ENCODE data around the gene C2CD4C. TPM values are rescaled to one million over a fixed set of nuclear protein-coding genes. Genes with fewer than 3 reads are reported as not detected.
"Not testable (repeated sequence)": the region's sequence is repeated elsewhere in the genome, so short reads cannot be mapped to it uniquely, and the experiment has no call there.

Gene C2CD4C, protein sequence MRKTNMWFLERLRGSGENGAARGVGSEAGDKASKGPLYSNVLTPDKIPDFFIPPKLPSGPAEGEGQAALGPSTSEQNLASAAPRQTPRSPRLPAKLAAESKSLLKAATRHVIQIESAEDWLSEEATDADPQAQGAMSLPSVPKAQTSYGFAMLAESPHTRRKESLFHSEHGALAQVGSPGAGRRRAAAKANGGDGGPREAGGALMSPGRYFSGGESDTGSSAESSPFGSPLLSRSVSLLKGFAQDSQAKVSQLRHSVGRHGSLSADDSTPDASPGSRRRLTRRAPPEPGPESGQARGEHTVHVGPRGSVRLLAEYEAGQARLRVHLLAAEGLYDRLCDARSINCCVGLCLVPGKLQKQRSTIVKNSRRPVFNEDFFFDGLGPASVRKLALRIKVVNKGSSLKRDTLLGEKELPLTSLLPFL
- not detected for polyA plus RNA-seq (ENCODE audit: low read depth in 6 of 6)

DNA sequence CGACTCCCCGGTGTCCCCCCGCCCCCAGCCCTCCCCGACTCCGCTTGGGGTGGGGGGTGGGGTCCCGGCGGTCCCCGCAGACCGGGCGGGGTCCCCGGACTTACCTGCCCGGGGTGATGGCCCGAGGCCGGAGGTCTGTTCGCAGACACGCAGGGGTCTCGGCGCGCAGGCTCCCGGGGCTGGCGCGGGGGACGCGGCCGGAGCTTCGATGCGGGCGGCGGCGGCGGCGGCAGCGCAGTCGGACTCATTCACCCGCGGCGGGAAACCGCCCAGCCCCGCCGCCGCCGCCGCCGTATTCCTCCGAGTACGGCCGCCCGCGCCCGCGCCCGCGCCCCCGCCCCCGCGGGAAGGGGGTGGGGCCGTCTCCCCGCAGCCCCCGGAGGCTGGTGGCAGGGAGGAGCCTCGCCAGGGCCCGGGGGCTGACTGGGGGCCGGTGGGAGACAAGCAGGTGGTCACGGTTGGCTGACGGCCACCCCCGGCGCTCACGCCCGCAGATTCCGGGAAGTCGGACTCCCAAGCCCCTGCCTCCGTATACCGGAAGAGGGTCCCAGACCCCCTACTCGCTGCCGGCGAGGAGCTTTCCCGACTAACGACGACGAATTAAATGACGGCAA, at the start of gene C2CD4C:
Gene C2CD4C (minus strand): TSS at position 246 of the 614 bp plus-strand sequence. CDS start 786 bp downstream, outside the sequence.
- Mint-ChIP-seq H3K27me3 (peaks cover 10 to 23% (median 16%) of the 10 kb centered on the region in 3 donors), H3K27ac (peak within 1 kb of the TSS in 4 of 6 donors; percentile 19 to 86 (median 80)), H3K4me3 (peak within 1 kb of the TSS; percentile 63 to 91 (median 88)), H3K36me3 (peaks cover 0 to 6% of the 10 kb centered on the region in 2 donors), H3K9me3 (peaks cover 0 to 2% (median 0%) of the 10 kb centered on the region in 7 donors), H3K4me1 (peaks cover 6 to 7% (median 6%) of the 10 kb centered on the region in 3 donors)
- DNase-seq = no peak
- peak; percentile 53 to 63 for ATAC-seq (ENCODE audit: low read depth in 2 of 2)

DNA sequence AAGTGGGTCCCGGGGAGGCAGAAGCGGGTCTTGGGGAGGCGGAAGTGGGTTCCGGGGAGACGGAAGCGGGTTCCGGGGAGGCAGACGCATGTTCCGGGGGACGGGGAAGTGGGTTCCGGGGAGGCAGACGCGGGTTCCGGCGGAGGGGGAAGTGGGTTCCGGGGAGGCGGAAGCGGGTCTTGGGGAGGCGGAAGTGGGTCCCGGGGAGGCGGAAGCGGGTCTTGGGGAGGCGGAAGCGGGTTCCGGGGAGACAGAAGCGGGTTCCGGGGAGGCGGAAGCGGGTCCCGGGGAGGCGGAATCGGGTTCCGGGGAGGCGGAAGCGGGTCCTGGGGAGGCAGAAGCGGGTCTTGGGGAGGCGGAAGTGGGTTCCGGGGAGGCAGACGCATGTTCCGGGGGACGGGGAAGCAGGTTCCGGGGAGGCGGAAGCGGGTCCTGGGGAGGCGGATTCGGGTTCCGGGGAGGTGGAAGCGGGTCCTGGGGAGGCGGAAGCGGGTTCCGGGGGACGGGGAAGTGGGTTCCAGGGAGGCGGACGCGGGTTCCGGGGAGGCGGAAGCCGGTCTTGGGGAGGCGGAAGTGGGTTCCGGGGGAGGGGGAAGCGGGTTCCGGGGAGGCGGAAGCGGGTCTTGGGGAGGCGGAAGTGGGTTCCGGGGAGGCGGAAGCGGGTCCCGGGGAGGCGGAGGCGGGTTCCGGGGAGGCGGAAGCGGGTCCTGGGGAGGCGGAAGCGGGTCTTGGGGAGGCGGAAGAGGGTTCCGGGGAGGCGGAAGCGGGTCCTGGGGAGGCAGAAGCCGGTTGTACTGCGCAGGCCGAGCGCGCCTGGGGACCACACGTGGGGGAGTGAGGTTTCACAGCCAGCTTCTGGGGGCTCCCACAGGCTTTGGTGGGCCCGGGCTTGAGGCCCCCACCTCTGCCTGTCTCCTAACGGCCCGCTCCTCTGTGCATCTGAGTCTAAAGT, 49.4 kb upstream of the C2CD4C start:
- no peak for DNase-seq
- no peaks in the 10 kb centered on the region for H3K36me3 Mint-ChIP-seq
- ATAC-seq (ENCODE audit: low read depth in 2 of 2) = no peak
- no peak overlapping the region for H3K27ac Mint-ChIP-seq
- H3K27me3 Mint-ChIP-seq = peaks cover 5 to 31% (median 22%) of the 10 kb centered on the region in 3 donors
- peaks cover 0 to 8% (median 7%) of the 10 kb centered on the region in 3 donors for H3K4me1 Mint-ChIP-seq
- no peak overlapping the region for H3K4me3 Mint-ChIP-seq
- H3K9me3 Mint-ChIP-seq = peaks cover 0 to 4% (median 0%) of the 10 kb centered on the region in 7 donors

DNA sequence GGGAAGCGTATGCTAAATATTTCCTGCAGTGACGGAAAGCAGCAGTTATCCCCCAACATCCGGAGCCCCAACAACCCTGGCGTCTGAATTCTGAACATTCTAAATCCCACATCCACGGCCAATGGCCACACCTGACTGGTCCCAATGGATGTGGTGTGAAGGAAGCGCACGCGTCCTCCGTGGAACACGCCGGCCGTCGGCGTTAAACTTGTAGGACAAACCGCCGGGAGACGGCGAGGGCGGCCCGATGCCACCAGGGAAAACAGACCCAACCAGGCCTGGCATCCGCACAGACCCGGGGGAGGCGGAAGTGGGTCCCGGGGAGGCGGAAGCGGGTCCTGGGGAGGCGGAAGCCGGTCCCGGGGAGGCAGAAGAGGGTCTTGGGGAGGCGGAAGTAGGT, 48.7 kb upstream of the C2CD4C start:
- Mint-ChIP-seq H3K4me1 (peaks cover 0 to 8% (median 7%) of the 10 kb centered on the region in 3 donors), H3K27me3 (peaks cover 5 to 24% (median 19%) of the 10 kb centered on the region in 3 donors), H3K9me3 (peaks cover 0 to 4% (median 0%) of the 10 kb centered on the region in 7 donors), H3K36me3 (no peaks in the 10 kb centered on the region), H3K27ac (peak overlapping the region in 1 of 6 donors; percentile 44), H3K4me3 (peak overlapping the region in 2 of 8 donors; percentile 2 to 64)
- ATAC-seq (ENCODE audit: low read depth in 2 of 2) (no peak), DNase-seq (no peak)

GRCh38 chr19:456547-457110, 47.7 kb upstream of the C2CD4C start:
- Mint-ChIP-seq H3K4me3 (no peak overlapping the region), H3K27ac (no peak overlapping the region), H3K27me3 (peaks cover 5 to 15% (median 11%) of the 10 kb centered on the region in 3 donors), H3K4me1 (peaks cover 0 to 6% (median 6%) of the 10 kb centered on the region in 3 donors), H3K9me3 (peaks cover 0 to 4% (median 0%) of the 10 kb centered on the region in 7 donors), H3K36me3 (no peaks in the 10 kb centered on the region)
- ATAC-seq (ENCODE audit: low read depth in 2 of 2) = no peak
- no peak for DNase-seq

- Mint-ChIP-seq H3K9me3 (peaks cover 0 to 4% (median 0%) of the 10 kb centered on the region in 7 donors), H3K4me1 (peaks cover 0 to 6% (median 4%) of the 10 kb centered on the region in 3 donors), H3K36me3 (no peaks in the 10 kb centered on the region), H3K27me3 (peaks cover 5 to 12% (median 8%) of the 10 kb centered on the region in 3 donors), H3K27ac (no peak overlapping the region), H3K4me3 (no peak overlapping the region)
- ATAC-seq (ENCODE audit: low read depth in 2 of 2) (no peak), DNase-seq (no peak)
These were observed 47.1 kb upstream of the C2CD4C start for GRCh38 chr19:455851-456546.

GRCh38 chr19:455031-455705, 46.2 kb upstream of the C2CD4C start:
- Mint-ChIP-seq H3K36me3 (no peaks in the 10 kb centered on the region), H3K4me3 (no peak overlapping the region), H3K27ac (no peak overlapping the region), H3K27me3 (peaks cover 5 to 12% (median 8%) of the 10 kb centered on the region in 3 donors), H3K4me1 (peaks cover 0 to 6% (median 4%) of the 10 kb centered on the region in 3 donors), H3K9me3 (peaks cover 0 to 8% (median 5%) of the 10 kb centered on the region in 7 donors)
- no peak for DNase-seq
- ATAC-seq (ENCODE audit: low read depth in 2 of 2) = no peak

- Mint-ChIP-seq H3K9me3 (peaks cover 0 to 8% (median 5%) of the 10 kb centered on the region in 7 donors), H3K4me3 (no peak overlapping the region), H3K4me1 (peaks cover 0 to 4% (median 0%) of the 10 kb centered on the region in 3 donors), H3K27me3 (peaks cover 0 to 8% (median 6%) of the 10 kb centered on the region in 3 donors), H3K36me3 (no peaks in the 10 kb centered on the region), H3K27ac (no peak overlapping the region)
- no peak for DNase-seq
- ATAC-seq (ENCODE audit: low read depth in 2 of 2) = no peak
These were observed 44.7 kb upstream of the C2CD4C start for GRCh38 chr19:453606-454005.

DNA sequence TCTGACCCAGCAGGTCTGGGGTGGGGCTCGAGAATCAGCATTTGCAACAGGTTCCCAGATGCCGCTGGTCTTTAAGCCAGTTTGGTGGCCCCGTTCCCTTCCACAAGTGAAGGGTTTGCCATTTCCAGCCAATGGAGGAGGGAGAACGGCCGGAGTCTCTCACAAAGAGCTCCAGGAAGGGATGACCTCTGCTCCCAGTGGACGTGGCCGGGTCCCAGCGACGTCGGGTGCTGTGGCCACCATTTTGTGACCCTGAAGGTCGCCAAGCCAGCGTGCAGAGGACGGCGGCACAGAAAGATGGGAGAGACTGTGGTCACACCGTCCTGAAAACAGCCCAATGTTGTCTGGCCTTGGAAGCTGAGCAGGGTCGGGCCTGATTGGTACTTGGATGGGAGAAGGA, 43.9 kb upstream of the C2CD4C start:
- Mint-ChIP-seq H3K27me3 (peaks cover 0 to 8% (median 6%) of the 10 kb centered on the region in 3 donors), H3K9me3 (peaks cover 0 to 8% (median 5%) of the 10 kb centered on the region in 7 donors), H3K4me3 (no peak overlapping the region), H3K27ac (peak overlapping the region in 1 of 6 donors; percentile 62), H3K4me1 (peaks cover 0 to 4% (median 0%) of the 10 kb centered on the region in 3 donors), H3K36me3 (no peaks in the 10 kb centered on the region)
- no peak for ATAC-seq (ENCODE audit: low read depth in 2 of 2)
- no peak for DNase-seq

GRCh38 chr19:450912-451481, 42.0 kb upstream of the C2CD4C start:
- H3K36me3 Mint-ChIP-seq; DNase-seq; ATAC-seq (ENCODE audit: low read depth in 2 of 2); H3K27me3 Mint-ChIP-seq; H3K27ac Mint-ChIP-seq; H3K9me3 Mint-ChIP-seq; H3K4me1 Mint-ChIP-seq; H3K4me3 Mint-ChIP-seq: not testable (repeated sequence)

DNA sequence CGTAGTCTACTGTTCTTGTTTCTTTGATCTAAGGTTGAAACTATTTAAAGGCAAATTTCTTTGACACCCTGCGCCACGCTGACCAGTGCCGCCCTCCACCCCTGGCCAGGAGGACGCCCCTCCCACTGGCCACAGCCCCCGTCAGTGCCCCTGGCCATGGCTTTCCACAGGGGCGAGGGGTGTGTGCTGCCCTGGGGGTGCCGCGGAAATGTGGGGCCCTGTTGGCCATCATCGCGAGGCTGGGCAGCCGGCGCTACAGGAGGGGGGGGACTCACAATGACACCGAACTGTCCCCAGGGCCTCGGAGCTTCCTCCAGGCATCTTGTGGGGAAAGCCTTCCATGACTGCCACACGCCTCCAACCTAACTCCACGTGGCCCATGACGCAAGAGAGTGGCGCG, 41.0 kb upstream of the C2CD4C start:
- Mint-ChIP-seq H3K4me1 (no peaks in the 10 kb centered on the region), H3K9me3 (peaks cover 0 to 5% (median 5%) of the 10 kb centered on the region in 7 donors), H3K4me3 (no peak overlapping the region), H3K36me3 (no peaks in the 10 kb centered on the region), H3K27me3 (no peaks in the 10 kb centered on the region), H3K27ac (no peak overlapping the region)
- no peak for DNase-seq
- no peak for ATAC-seq (ENCODE audit: low read depth in 2 of 2)

DNA sequence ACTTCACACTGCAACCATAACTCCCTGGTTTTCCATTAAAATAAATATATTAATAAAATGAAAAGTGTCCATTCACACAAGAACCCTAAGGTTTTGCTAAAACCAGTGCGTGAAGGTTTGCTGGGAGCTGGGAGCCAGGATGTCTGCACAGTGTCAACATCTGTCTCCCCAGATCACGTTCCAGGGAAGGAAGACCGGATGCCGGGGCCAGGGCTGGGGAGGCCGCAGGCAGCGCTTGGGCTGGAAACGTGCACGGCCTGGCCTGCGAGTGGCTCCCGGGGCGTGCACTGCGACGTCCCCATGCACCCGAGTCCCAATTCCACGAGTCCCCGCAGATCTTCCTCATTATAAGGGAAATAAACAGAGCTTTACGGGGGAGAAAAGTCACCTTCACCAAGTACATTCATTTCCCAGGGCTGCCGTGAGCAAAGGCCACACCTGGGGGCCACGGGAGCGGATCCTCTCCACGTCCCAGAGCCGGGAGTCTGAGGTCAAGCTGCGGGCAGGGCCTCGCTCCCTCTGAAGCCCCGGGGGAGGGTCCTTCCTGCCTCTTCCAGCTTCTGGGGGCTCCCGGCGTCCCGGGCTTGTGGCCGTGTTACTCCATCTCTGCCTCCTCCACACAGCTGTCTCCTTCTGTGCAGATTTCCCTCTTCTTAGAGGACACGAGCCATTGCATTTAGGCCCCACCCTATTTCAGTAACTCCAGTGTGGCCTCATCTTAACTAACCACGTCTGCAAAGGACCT, 39.0 kb upstream of the C2CD4C start:
- no peak for DNase-seq
- ATAC-seq (ENCODE audit: low read depth in 2 of 2) = no peak
- Mint-ChIP-seq H3K4me3 (no peak overlapping the region), H3K27me3 (peaks cover 0 to 6% (median 0%) of the 10 kb centered on the region in 3 donors), H3K4me1 (no peaks in the 10 kb centered on the region), H3K36me3 (no peaks in the 10 kb centered on the region), H3K27ac (peak overlapping the region in 1 of 6 donors; percentile 72), H3K9me3 (peaks cover 0 to 5% (median 4%) of the 10 kb centered on the region in 7 donors)
